HepG2 (cell line): Measurements from ENCODE around the gene PARP15. TPM values are rescaled to one million over a fixed set of nuclear protein-coding genes. Genes with fewer than 3 reads are reported as not detected.

Experiments used
- ATAC-seq: fragments of 200-7000 bp; cut with Tn5 transposase; 3 replicates; pipeline ENCODE4 v1.9.1; 2020; ENCODE audit warnings: mild to moderate bottlenecking, moderate library complexity
- BruUV-seq: library from RNA; stranded (reverse); fragments of 400-500 nt; replicated peaks from 2 replicates; lab custom pipeline; 2021; lab: Mats Ljungman, UMichigan
- CTCF ChIA-PET: fragments of 300-600 bp; formaldehyde crosslinking; extraction: SDS; loops from one replicate; lab custom pipeline; 2021; ENCODE audit warnings: low total read pairs, inconsistent platforms, low intra/inter-chr PET ratio; lab: Yijun Ruan, JAX
- POLR2A ChIA-PET: fragments of 350-600 bp; sonication (Branson Sonifier 250); formaldehyde crosslinking; loops from one replicate; lab custom pipeline; 2020; ENCODE audit warnings: antibody characterized with exemption, inconsistent platforms; lab: Yijun Ruan, JAX
- DNase-seq: peaks from one replicate; pipeline ENCODE4 v3.0.0-alpha.2; 2015; ENCODE audit warnings: low spot score
- FAIRE-seq: peaks from 3 replicates; lab custom pipeline; 2011; peaks lifted over from hg19 to GRCh38; lab: Jason Lieb, UNC
- H2AFZ ChIP-seq: one replicate; pipeline ENCODE4 v1.6.1; 2011; ENCODE audit warnings: low read length, inconsistent platforms
- H3K27ac ChIP-seq: fragments of 300-600 bp; 3 replicates; pipeline ENCODE4 v1.8.0; 2011; ENCODE audit warnings: mixed run types, mild to moderate bottlenecking, mixed read lengths, low read length, inconsistent platforms; ENCODE audit not compliant: insufficient read depth; ENCODE audit errors: extremely low read length
- H3K27me3 ChIP-seq, 2 experiments: fragments of 200-600 bp in 1 of 2; 2 replicates in 1 of 2; 3 replicates in 1 of 2; pipeline versions ENCODE4 v1.6.0 to v1.8.0; 2011; ENCODE audit warnings: low read length in 2 of 2, mild to moderate bottlenecking in 2 of 2, moderate library complexity in 2 of 2, inconsistent platforms in 1 of 2; ENCODE audit not compliant: insufficient read depth in 2 of 2, control insufficient read depth in 1 of 2
- H3K36me3 ChIP-seq, 2 experiments: fragments of 200-600 bp in 1 of 2; replicated peaks in 1 of 2; 2 replicates in 1 of 2; 3 replicates in 1 of 2; pipeline versions ENCODE4 v1.5.1 to v1.8.0; 2011; ENCODE audit warnings: low read length in 2 of 2, inconsistent platforms in 1 of 2; ENCODE audit not compliant: insufficient read depth in 2 of 2, control insufficient read depth in 1 of 2
- H3K4me1 ChIP-seq: 2 replicates; pipeline ENCODE4 v1.5.1; 2012; ENCODE audit warnings: low read length, inconsistent platforms; ENCODE audit not compliant: insufficient read depth
- H3K4me2 ChIP-seq: 2 replicates; pipeline ENCODE4 v1.6.0; 2011; ENCODE audit warnings: low read depth, low read length, inconsistent platforms
- H3K4me3 ChIP-seq, 3 experiments: fragments of 200-600 bp in 1 of 3; sonication (generic), shearing (Covaris generic) in 1 of 3; replicated peaks in 1 of 3; 2 replicates each; pipeline ENCODE4 v1.5.1; 2011 to 2016; ENCODE audit warnings: low read length in 3 of 3, inconsistent platforms in 2 of 3, low read depth in 2 of 3, mild to moderate bottlenecking in 2 of 3, control low read depth in 1 of 3, mixed read lengths in 1 of 3; ENCODE audit not compliant: insufficient read depth in 1 of 3
- H3K79me2 ChIP-seq: one replicate; pipeline ENCODE4 v1.6.1; 2011; ENCODE audit warnings: low read length, inconsistent platforms; ENCODE audit not compliant: insufficient read depth
- H3K9ac ChIP-seq: 2 replicates; pipeline ENCODE4 v1.6.0; 2011; ENCODE audit warnings: mild to moderate bottlenecking, low read depth, low read length, inconsistent platforms; ENCODE audit not compliant: insufficient read depth
- H3K9me3 ChIP-seq: 2 replicates; pipeline ENCODE4 v1.5.1; 2012; ENCODE audit warnings: mild to moderate bottlenecking, low read length
- H4K20me1 ChIP-seq: 2 replicates; pipeline ENCODE4 v1.6.0; 2011; ENCODE audit warnings: inconsistent platforms, mild to moderate bottlenecking, low read length, moderate library complexity; ENCODE audit not compliant: insufficient read depth
- ELF3 ChIP-seq: IDR thresholded peaks from 2 replicates; pipeline ENCODE4 v1.6.1; 2016; ENCODE audit warnings: missing genetic modification reagents, missing compliant biosample characterization
- HNRNPUL1 ChIP-seq: fragments of 200-400 bp; formaldehyde crosslinking; IDR thresholded peaks from 2 replicates; pipeline ENCODE4 v1.6.1; 2017; ENCODE audit warnings: low read depth, mild to moderate bottlenecking, low read length, moderate library complexity
- KLF15 ChIP-seq: sonication (generic); formaldehyde crosslinking; IDR thresholded peaks from 2 replicates; pipeline ENCODE4 v1.8.1; 2023; ENCODE audit warnings: borderline replicate concordance, mild to moderate bottlenecking, inconsistent platforms, missing genetic modification reagents, mixed read lengths
- KMT2B ChIP-seq: IDR thresholded peaks from 2 replicates; pipeline ENCODE4 v1.6.1; 2016; ENCODE audit warnings: missing genetic modification reagents, missing compliant biosample characterization
- RARG ChIP-seq: sonication (generic); formaldehyde crosslinking; IDR thresholded peaks from 2 replicates; pipeline ENCODE4 v1.4.0; 2020; ENCODE audit warnings: low read depth, mild to moderate bottlenecking, missing genetic modification reagents
- SIN3B ChIP-seq: fragments of 150-350 bp; IDR thresholded peaks from 2 replicates; pipeline ENCODE4 v1.6.1; 2014; ENCODE audit warnings: low read length
- ZFP90 ChIP-seq: sonication (generic); formaldehyde crosslinking; IDR thresholded peaks from 2 replicates; pipeline ENCODE4 v1.8.0; 2022; ENCODE audit warnings: missing genetic modification reagents, mild to moderate bottlenecking, inconsistent platforms, borderline replicate concordance
- ZFYVE20 ChIP-seq: sonication (generic); formaldehyde crosslinking; IDR thresholded peaks from 2 replicates; pipeline ENCODE4 v1.8.0; 2023; ENCODE audit warnings: low read depth, mild to moderate bottlenecking, moderate library complexity, missing genetic modification reagents, borderline replicate concordance
- ZNF205 ChIP-seq: IDR thresholded peaks from 2 replicates; pipeline ENCODE4 v1.6.1; 2018; ENCODE audit warnings: missing biosample characterization, missing genetic modification reagents
- ZNF234 ChIP-seq: sonication (generic); formaldehyde crosslinking; conservative IDR thresholded peaks from 2 replicates; pipeline ENCODE4 v1.5.1; 2020; ENCODE audit warnings: mild to moderate bottlenecking, missing genetic modification reagents
- ZNF292 ChIP-seq: sonication (generic); formaldehyde crosslinking; IDR thresholded peaks from 2 replicates; pipeline ENCODE4 v1.8.1; 2022; ENCODE audit warnings: mild to moderate bottlenecking, low read depth, missing genetic modification reagents, borderline replicate concordance
- ZNF383 ChIP-seq: sonication (generic); formaldehyde crosslinking; IDR thresholded peaks from 2 replicates; pipeline ENCODE4 v1.4.0; 2020; ENCODE audit warnings: missing genetic modification reagents, mild to moderate bottlenecking, borderline replicate concordance
- ZNF468 ChIP-seq: sonication (generic); formaldehyde crosslinking; IDR thresholded peaks from 2 replicates; pipeline ENCODE4 v1.8.0; 2022; ENCODE audit warnings: mild to moderate bottlenecking, moderate library complexity, missing genetic modification reagents
- ZNF496 ChIP-seq: sonication (generic); formaldehyde crosslinking; IDR thresholded peaks from 2 replicates; pipeline ENCODE4 v1.8.1; 2023; ENCODE audit warnings: mild to moderate bottlenecking, moderate library complexity, missing genetic modification reagents; ENCODE audit not compliant: insufficient replicate concordance
- ZNF775 ChIP-seq: sonication (generic); formaldehyde crosslinking; IDR thresholded peaks from 2 replicates; pipeline ENCODE4 v1.4.0; 2020; ENCODE audit warnings: missing genetic modification reagents, mild to moderate bottlenecking, moderate library complexity, borderline replicate concordance
- WGBS: methylation state at CpG from one replicate; pipeline ENCODE4 v1.1.6; 2017; ENCODE audit warnings: low lambda C conversion rate; 5-methylcytosine and 5-hydroxymethylcytosine counted together
- in situ Hi-C: cut with HindIII; loops from 2 replicates; pipeline ENCODE4 v1.10.0; 2017; ENCODE audit warnings: low pct_unique_long_range_greater_than_20kb; ENCODE audit not compliant: extremely low pct_ligation_motif_present
- intact Hi-C: fragments of 100-400 bp; cut with micrococcal nuclease; formaldehyde crosslinking; loops from one replicate; pipeline ENCODE4 v1.10.0; 2022; ENCODE audit not compliant: unreplicated experiment
- polyA plus RNA-seq, 8 experiments: library from polyadenylated mRNA; depleted of rRNA in 3 of 8; stranded (reverse) in 7 of 8; unstranded in 1 of 8; fragments of >200 nt; fragmentation: Illumina TruSeq in 4 of 8; extraction: Trizol in 4 of 8; gene quantifications; 2 replicates each; pipeline versions ENCODE4 v1.2.1 to v1.2.3, GENCODE V29; 2011 to 2016; ENCODE audit warnings: low read depth in 4 of 8, missing spikeins in 1 of 8, mixed read lengths in 1 of 8; ENCODE audit not compliant: insufficient read depth in 1 of 8
- total RNA-seq, 5 experiments: library from RNA; depleted of rRNA; stranded (reverse); fragments of >200 nt; fragmentation: Illumina TruSeq; extraction: Trizol; gene quantifications; 2 replicates each; pipeline ENCODE4 v1.2.3, GENCODE V29; 2016; ENCODE audit warnings: low read depth in 1 of 5
- TF ChIP-seq, protein P1 (sequence below): sonication (generic); formaldehyde crosslinking; IDR thresholded peaks from 2 replicates; pipeline ENCODE4 v1.5.0; 2020; ENCODE audit warnings: mild to moderate bottlenecking, missing genetic modification reagents
- TF ChIP-seq, protein P2 (sequence below): sonication (generic); formaldehyde crosslinking; IDR thresholded peaks from 2 replicates; pipeline ENCODE4 v1.4.0; 2020; ENCODE audit warnings: missing genetic modification reagents, borderline replicate concordance
- TF ChIP-seq, protein P3 (sequence below): sonication (generic); formaldehyde crosslinking; IDR thresholded peaks from 2 replicates; pipeline ENCODE4 v1.8.0; 2023; ENCODE audit warnings: mild to moderate bottlenecking, missing genetic modification reagents
- TF ChIP-seq, protein P4 (sequence below): IDR thresholded peaks from 2 replicates; pipeline ENCODE4 v1.6.1; 2018; ENCODE audit warnings: missing genetic modification reagents

Gene PARP15
- total and polyA plus RNA-seq, 2 of the 13 experiments (the other 11 are each of a cell fraction or from before 2014, with no cell fraction given) = 0.02 TPM; not detected in 1

DNA sequence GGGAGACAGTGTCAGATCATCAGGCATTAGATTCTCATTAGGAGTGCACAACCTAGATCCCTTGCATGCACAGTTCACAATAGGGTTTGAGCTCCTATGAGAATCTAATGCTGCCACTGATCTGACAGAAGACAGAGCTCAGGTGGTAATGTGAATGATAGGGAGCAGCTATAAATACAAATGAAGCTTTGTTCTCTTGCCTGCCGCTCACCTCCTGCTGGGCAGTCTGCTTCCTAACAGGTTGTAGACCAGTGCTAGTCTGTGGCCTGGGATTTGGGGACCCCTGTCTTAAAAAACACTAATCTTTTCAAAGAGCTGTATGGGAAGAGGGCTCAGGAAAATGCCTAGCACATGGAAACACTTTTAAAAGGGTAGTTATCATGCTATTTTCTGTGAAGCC lies 52.3 kb downstream of the PARP15 start:
- in situ Hi-C loops = no loop called here
- POLR2A ChIA-PET = no interaction called here
- CTCF ChIA-PET = no interaction called here
- no peak for TF ChIP-seq ZNF205 (CRISPR knock-in tag)
- TF ChIP-seq, protein P1, sequence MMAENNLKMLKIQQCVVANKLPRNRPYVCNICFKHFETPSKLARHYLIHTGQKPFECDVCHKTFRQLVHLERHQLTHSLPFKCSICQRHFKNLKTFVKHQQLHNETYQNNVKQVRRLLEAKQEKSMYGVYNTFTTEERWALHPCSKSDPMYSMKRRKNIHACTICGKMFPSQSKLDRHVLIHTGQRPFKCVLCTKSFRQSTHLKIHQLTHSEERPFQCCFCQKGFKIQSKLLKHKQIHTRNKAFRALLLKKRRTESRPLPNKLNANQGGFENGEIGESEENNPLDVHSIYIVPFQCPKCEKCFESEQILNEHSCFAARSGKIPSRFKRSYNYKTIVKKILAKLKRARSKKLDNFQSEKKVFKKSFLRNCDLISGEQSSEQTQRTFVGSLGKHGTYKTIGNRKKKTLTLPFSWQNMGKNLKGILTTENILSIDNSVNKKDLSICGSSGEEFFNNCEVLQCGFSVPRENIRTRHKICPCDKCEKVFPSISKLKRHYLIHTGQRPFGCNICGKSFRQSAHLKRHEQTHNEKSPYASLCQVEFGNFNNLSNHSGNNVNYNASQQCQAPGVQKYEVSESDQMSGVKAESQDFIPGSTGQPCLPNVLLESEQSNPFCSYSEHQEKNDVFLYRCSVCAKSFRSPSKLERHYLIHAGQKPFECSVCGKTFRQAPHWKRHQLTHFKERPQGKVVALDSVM (CRISPR knock-in tag) = no peak
- no peak for TF ChIP-seq KLF15
- no peak for TF ChIP-seq ZNF383 (CRISPR knock-in tag)
- no peak for TF ChIP-seq ZNF496 (CRISPR knock-in tag)
- TF ChIP-seq ZNF775 (CRISPR knock-in tag) = no peak
- TF ChIP-seq, protein P2, sequence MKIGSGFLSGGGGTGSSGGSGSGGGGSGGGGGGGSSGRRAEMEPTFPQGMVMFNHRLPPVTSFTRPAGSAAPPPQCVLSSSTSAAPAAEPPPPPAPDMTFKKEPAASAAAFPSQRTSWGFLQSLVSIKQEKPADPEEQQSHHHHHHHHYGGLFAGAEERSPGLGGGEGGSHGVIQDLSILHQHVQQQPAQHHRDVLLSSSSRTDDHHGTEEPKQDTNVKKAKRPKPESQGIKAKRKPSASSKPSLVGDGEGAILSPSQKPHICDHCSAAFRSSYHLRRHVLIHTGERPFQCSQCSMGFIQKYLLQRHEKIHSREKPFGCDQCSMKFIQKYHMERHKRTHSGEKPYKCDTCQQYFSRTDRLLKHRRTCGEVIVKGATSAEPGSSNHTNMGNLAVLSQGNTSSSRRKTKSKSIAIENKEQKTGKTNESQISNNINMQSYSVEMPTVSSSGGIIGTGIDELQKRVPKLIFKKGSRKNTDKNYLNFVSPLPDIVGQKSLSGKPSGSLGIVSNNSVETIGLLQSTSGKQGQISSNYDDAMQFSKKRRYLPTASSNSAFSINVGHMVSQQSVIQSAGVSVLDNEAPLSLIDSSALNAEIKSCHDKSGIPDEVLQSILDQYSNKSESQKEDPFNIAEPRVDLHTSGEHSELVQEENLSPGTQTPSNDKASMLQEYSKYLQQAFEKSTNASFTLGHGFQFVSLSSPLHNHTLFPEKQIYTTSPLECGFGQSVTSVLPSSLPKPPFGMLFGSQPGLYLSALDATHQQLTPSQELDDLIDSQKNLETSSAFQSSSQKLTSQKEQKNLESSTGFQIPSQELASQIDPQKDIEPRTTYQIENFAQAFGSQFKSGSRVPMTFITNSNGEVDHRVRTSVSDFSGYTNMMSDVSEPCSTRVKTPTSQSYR (CRISPR knock-in tag) = no peak
- TF ChIP-seq ZFYVE20 = no peak
- TF ChIP-seq, protein P3, sequence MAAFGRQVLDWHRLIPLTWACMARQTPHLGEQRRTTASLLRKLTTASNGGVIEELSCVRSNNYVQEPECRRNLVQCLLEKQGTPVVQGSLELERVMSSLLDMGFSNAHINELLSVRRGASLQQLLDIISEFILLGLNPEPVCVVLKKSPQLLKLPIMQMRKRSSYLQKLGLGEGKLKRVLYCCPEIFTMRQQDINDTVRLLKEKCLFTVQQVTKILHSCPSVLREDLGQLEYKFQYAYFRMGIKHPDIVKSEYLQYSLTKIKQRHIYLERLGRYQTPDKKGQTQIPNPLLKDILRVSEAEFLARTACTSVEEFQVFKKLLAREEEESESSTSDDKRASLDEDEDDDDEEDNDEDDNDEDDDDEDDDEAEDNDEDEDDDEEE (CRISPR knock-in tag) = no peak
- TF ChIP-seq RARG (CRISPR knock-in tag) = no peak
- no peak for TF ChIP-seq ZNF234 (CRISPR knock-in tag)
- TF ChIP-seq SIN3B = no peak
- TF ChIP-seq ZNF468 = no peak
- TF ChIP-seq ELF3 (CRISPR knock-in tag) = no peak
- no peak for TF ChIP-seq KMT2B
- TF ChIP-seq HNRNPUL1 = no peak
- TF ChIP-seq ZNF292 = no peak
- no peak for TF ChIP-seq ZFP90 (CRISPR knock-in tag)
- TF ChIP-seq, protein P4, sequence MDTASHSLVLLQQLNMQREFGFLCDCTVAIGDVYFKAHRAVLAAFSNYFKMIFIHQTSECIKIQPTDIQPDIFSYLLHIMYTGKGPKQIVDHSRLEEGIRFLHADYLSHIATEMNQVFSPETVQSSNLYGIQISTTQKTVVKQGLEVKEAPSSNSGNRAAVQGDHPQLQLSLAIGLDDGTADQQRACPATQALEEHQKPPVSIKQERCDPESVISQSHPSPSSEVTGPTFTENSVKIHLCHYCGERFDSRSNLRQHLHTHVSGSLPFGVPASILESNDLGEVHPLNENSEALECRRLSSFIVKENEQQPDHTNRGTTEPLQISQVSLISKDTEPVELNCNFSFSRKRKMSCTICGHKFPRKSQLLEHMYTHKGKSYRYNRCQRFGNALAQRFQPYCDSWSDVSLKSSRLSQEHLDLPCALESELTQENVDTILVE = no peak

More for the DNA sequence above, 52.3 kb downstream of the PARP15 start:
- H3K79me2 ChIP-seq = no peaks in the 10 kb centered on the region
- no peak overlapping the region for H3K27ac ChIP-seq
- no peaks in the 10 kb centered on the region for H3K4me1 ChIP-seq
- ATAC-seq (peak; percentile 74), FAIRE-seq (no peak), DNase-seq (no peak)
- no TSS peak for BruUV-seq
- H3K9ac ChIP-seq = no peak overlapping the region
- H3K4me2 ChIP-seq = no peak overlapping the region
- no peaks in the 10 kb centered on the region for H4K20me1 ChIP-seq
- no peak overlapping the region for H3K4me3 ChIP-seq
- H3K36me3 ChIP-seq = no peaks in the 10 kb centered on the region
- no peaks in the 10 kb centered on the region for H3K9me3 ChIP-seq
- WGBS = 40% methylated on average over 1 of the region's 1 CpG
- intact Hi-C loops = no loop called here
- no peak overlapping the region for H2AFZ ChIP-seq
- peaks cover 0 to 43% of the 10 kb centered on the region in 2 experiments; a peak in 4 of 5 replicates for H3K27me3 ChIP-seq
